IPS-15b (cell line): Measurements from ENCODE around the gene RFX4.
"Not testable (repeated sequence)": the region's sequence is repeated elsewhere in the genome, so short reads cannot be mapped to it uniquely, and the experiment has no call there.

Experiments
- H3K27me3 ChIP-seq: one replicate; pipeline ENCODE4 v1.6.1; 2013; ENCODE audit warnings: low read length; ENCODE audit not compliant: control insufficient read depth, insufficient read depth
- H3K36me3 ChIP-seq: one replicate; pipeline ENCODE4 v1.6.1; 2013; ENCODE audit warnings: low read length; ENCODE audit not compliant: control insufficient read depth, insufficient read depth
- H3K4me1 ChIP-seq: one replicate; pipeline ENCODE4 v1.6.1; 2013; ENCODE audit warnings: mild to moderate bottlenecking, low read length; ENCODE audit not compliant: control insufficient read depth, insufficient read depth
- H3K4me3 ChIP-seq: one replicate; pipeline ENCODE4 v1.5.1; 2013; ENCODE audit warnings: low read depth, low read length
- H3K9ac ChIP-seq: one replicate; pipeline ENCODE4 v1.6.1; 2013; ENCODE audit warnings: low read depth, mild to moderate bottlenecking, low read length
- H3K9me3 ChIP-seq: one replicate; pipeline ENCODE4 v1.6.1; 2013; ENCODE audit warnings: mild to moderate bottlenecking, low read length; ENCODE audit not compliant: control insufficient read depth, insufficient read depth

RFX4 gene

DNA sequence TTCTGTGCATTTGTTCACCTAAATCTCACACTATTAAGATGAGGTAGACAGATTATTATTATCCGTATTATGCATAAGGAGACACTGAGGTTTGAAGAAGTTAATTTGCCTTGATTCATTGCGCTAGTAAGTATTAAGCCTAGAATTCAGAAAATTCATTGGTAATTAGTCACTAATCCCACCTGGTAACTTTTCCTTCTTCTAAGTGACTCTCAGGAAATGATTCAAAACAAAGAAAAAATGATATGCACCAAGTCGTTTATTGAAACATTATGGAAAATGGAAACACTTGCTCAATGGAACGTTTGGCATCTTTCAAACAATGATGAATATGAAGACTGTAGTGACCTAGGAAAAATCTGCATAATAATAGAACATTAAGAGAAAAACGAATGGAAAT lies 15.2 kb downstream of the RFX4 start:
- Histone ChIP-seq H3K9me3 (no peaks in the 10 kb centered on the region), H3K27me3 (peaks cover 43% of the 10 kb centered on the region), H3K9ac (no peak overlapping the region), H3K4me1 (peaks cover 7% of the 10 kb centered on the region), H3K36me3 (no peaks in the 10 kb centered on the region), H3K4me3 (no peak overlapping the region)

DNA sequence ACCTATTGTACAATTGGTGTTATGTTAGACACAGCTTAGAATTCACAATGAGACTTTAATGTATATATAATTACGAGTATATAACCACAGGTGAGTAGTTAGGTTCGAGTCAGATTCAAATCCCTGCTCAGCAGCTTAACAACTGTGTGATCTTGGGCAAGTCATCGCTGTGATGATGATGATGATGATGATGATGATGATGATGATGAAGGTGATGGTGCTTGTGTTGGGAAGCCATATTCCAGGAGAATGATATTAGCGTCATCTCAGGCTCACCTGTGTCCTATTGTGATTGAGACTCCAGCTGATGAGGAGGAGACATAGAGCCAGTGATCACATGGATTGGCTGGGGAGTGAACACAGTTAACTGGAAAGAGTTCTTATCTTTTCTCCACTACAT lies 16.5 kb downstream of the RFX4 start:
- no peaks in the 10 kb centered on the region for H3K9me3 ChIP-seq
- H3K9ac ChIP-seq = no peak overlapping the region
- no peaks in the 10 kb centered on the region for H3K36me3 ChIP-seq
- H3K27me3 ChIP-seq = peaks cover 33% of the 10 kb centered on the region
- H3K4me1 ChIP-seq = peaks cover 7% of the 10 kb centered on the region
- H3K4me3 ChIP-seq = no peak overlapping the region

DNA sequence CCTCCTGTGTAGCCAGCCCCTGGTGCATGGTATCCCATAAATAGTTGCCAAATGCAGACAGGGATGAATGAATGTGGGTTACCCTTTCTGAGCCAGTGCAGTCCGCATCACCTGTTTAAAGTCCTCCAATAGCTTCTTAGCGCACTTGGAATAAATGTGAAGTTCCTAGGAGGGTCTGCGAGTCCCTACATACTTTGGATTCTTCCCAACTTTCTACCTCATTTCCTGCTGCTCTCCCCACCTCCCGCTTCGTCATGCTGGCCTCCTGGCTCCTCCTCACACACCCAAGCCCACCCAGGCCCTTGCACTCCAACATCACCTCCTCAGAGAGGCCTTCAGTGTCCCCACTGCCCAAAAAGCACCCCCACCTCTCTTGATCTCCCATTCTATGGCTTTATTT lies 17.7 kb downstream of the RFX4 start:
- no peak overlapping the region for H3K9ac ChIP-seq
- H3K4me1 ChIP-seq = peaks cover 7% of the 10 kb centered on the region
- H3K4me3 ChIP-seq = no peak overlapping the region
- peaks cover 21% of the 10 kb centered on the region for H3K27me3 ChIP-seq
- H3K36me3 ChIP-seq = no peaks in the 10 kb centered on the region
- H3K9me3 ChIP-seq = no peaks in the 10 kb centered on the region

DNA sequence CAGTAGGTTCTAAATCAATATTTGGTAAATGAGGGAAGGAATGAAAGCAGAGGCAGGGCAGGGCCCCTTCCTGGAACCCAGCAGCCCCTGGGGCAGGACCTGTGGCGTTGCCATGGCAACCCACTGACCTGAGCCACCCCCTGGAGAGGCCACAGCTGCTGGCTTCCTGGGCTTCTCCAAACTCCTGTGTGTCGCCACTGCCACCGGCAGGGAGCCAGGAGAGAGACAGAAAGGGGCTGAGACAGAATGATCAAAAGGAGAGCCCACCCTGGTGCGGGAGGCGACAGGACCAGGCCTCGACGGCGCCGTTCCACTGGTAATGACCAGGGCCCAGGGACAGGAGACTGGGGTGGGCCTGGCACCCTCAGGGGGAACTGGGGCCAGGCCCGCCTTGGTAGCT lies 18.2 kb downstream of the RFX4 start:
- Histone ChIP-seq H3K4me1 (peaks cover 7% of the 10 kb centered on the region), H3K9ac (no peak overlapping the region), H3K27me3 (peaks cover 16% of the 10 kb centered on the region), H3K9me3 (no peaks in the 10 kb centered on the region), H3K4me3 (no peak overlapping the region), H3K36me3 (no peaks in the 10 kb centered on the region)

DNA sequence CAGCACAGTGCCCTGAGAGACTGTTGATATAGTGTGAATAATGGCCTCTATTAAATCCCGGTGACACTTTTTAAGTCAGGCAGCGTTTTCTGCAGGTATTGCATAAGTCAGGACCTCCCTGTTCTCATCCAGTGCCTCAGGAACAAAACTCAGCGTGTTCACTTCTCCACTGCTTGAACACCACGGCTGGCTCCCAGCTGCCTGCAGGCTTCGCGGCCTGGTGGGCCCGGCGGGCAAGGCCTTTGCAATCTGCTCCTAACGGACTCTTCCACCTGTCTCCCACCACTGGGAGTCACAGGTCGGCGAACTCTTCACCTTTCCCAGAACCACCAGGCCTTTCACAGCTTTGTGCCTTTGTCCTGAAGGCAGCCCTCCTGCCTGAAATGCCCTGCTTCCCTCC lies 18.7 kb downstream of the RFX4 start:
- Histone ChIP-seq H3K4me1 (peaks cover 7% of the 10 kb centered on the region), H3K9me3 (no peaks in the 10 kb centered on the region), H3K9ac (no peak overlapping the region), H3K36me3 (no peaks in the 10 kb centered on the region), H3K27me3 (peaks cover 14% of the 10 kb centered on the region), H3K4me3 (no peak overlapping the region)

DNA sequence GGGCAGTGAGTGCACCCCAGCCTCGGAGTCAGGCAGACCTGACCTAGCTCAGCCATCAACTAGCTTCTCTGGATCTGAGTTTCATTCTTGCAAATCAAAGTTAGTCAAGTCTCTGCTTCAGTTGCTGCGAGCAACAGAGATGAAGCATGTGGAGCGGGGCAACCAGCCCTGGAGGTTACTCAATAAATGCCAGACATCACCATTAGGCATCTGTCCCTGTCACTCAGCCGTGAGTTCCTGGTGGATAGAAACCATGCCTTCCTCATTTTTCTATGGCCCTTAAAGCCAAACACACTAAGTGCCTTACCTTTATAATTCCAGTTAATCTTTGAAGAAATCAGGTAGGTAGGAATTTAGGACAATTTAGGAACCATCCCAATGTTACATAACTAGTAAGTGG lies 19.3 kb downstream of the RFX4 start:
- H3K9me3 ChIP-seq = no peaks in the 10 kb centered on the region
- H3K36me3 ChIP-seq = no peaks in the 10 kb centered on the region
- no peak overlapping the region for H3K4me3 ChIP-seq
- no peak overlapping the region for H3K9ac ChIP-seq
- peaks cover 11% of the 10 kb centered on the region for H3K27me3 ChIP-seq
- H3K4me1 ChIP-seq = peaks cover 7% of the 10 kb centered on the region

DNA sequence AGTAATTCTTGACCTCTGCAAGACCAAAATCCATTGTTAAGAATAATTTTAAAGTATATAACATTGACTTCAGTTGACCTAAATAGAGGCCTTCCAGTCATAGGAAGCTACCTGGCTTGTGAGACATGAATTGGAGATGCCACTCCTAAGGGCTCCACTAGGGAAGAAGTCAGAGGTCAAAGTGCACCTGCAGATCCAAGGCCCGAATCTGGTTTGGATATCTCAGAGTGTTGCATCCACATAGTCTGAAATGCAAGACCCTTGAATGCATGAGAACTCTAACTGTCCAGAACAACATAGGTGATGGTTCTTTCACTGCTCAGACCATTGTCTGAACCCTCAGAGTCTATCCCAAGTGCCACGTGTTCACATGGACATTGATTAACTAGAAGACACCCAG lies 22.4 kb downstream of the RFX4 start:
- H3K4me1 ChIP-seq = peaks cover 6% of the 10 kb centered on the region
- no peaks in the 10 kb centered on the region for H3K36me3 ChIP-seq
- peaks cover 4% of the 10 kb centered on the region for H3K27me3 ChIP-seq
- no peaks in the 10 kb centered on the region for H3K9me3 ChIP-seq
- H3K4me3 ChIP-seq = no peak overlapping the region
- H3K9ac ChIP-seq = no peak overlapping the region

DNA sequence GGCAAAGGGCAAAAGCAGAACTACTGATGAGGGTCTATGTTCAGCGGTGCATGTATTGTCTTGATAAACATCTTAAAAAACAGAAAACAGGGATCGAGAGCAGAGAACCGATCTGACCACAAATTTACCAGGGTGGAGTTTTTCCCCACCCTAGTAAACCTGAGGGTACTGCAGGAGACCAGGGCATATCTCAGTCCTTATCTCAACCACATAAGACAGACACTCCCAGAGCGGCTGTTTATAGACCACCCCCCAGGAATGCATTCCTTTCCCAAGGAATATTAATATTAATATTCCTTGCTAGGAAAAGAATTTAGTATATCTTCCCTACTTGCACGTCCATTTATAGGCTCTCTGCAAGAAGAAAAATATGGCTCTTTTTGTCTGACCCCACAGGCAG lies 37.8 kb downstream of the RFX4 start:
- not testable (repeated sequence) for H3K4me3 ChIP-seq, H3K4me1 ChIP-seq, H3K9ac ChIP-seq

DNA sequence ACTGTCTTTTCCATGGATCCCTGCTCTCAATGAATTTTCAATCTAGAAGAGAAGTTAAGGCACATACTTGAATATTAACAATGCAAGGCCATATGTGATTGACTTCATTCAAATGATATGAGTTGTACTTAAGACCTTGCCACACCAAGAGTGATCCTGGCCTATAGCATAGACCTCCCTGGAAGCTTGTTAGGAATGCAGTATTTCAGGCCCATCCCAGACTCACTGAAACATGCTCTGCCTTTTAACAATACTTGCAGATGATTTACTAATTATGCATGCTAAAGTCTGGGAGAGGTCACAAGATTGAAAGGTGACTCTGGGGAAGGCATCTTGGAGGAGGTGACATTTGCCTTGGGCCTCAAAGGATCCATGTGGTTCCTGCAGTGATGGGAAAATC lies 43.2 kb downstream of the RFX4 start:
- Histone ChIP-seq H3K9me3 (no peaks in the 10 kb centered on the region), H3K9ac (no peak overlapping the region), H3K4me1 (no peaks in the 10 kb centered on the region), H3K36me3 (no peaks in the 10 kb centered on the region), H3K4me3 (no peak overlapping the region), H3K27me3 (no peaks in the 10 kb centered on the region)

More for the DNA sequence above, 37.8 kb downstream of the RFX4 start:
- not testable (repeated sequence) for H3K36me3 ChIP-seq, H3K27me3 ChIP-seq, H3K9me3 ChIP-seq

DNA sequence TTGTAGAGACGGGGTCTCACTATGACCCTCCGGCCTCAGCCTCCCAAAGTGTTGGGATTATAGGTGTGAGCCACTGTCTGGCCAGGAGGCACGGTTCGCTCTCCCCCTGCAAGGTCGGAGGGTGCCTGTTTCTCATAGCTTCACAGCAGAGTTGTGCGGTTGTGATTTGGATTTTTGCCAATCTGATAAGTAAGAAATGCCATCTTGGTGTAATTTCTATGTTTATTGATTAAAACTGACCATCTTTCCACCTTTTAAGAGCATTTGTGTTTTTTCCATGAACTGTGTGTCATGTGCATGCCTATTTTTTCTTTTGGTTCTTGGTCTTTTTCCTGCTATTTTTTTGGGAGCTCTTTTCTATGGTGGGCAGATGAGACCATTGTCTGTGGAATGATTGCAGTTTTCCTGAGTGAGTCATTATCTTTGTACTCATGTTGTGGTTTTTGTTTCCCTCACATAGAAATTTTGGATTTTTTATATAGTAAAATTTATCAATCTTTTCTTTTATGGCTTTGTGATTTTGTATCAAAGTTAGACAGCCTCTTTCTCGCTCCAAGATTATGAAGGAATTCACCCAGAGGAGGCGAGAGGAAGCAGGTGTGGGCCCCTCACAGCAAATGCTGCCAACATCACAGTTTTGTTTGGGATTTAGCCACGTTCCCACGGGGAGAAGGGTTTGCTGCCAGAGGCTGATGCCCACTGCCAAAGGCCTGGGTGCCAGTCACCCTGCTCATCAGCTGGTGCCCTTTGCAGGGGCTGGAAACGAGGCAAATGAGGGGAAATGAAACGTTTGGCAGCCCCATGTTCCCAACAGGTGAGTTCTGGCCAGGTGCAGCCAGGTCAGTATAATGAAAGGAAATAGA lies 47.2 kb downstream of the RFX4 start:
- Histone ChIP-seq H3K27me3 (no peaks in the 10 kb centered on the region), H3K36me3 (no peaks in the 10 kb centered on the region), H3K4me1 (no peaks in the 10 kb centered on the region), H3K9ac (no peak overlapping the region), H3K9me3 (no peaks in the 10 kb centered on the region), H3K4me3 (no peak overlapping the region)

DNA sequence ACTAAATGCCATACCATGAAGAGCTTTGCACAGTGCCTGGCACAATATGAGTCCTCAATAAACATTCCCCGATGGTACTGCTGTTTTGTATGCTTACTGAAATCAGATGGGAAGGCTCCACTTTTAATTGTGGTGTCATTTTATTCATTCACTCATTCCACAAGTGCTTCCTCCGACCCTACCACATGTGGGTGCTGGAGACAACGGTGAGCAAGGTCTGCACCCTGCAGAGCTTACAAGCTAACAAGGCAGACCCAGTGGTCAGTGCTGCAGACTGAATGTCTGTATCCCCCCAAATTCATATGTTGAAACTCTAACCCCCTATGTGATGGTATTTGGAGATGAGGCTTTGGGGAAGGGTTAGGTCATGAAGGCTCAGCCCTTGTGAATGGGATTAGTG lies 48.3 kb downstream of the RFX4 start:
- H3K9ac ChIP-seq = no peak overlapping the region
- H3K9me3 ChIP-seq = no peaks in the 10 kb centered on the region
- no peak overlapping the region for H3K4me3 ChIP-seq
- H3K4me1 ChIP-seq = no peaks in the 10 kb centered on the region
- no peaks in the 10 kb centered on the region for H3K27me3 ChIP-seq
- no peaks in the 10 kb centered on the region for H3K36me3 ChIP-seq

DNA sequence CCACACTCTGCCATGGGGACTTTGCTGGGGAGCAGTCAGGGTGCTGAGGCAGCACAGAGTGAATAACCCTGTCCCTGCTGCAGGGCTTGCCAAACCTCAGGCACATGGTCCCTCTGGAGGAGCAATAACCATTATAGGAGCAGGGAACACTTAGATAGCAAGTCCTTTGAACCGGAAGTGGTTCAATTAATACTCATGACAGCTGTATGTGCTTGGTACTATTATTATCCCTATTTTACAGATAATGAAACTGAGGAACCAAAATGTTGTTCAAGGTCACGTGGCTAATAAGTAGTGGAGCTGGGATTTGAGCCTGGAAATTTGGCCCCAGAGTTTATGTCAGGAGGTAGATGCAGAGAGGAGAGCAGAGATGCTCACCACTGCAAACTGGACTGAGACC lies 49.0 kb downstream of the RFX4 start:
- H3K4me1 ChIP-seq = no peaks in the 10 kb centered on the region
- H3K9me3 ChIP-seq = no peaks in the 10 kb centered on the region
- H3K9ac ChIP-seq = no peak overlapping the region
- H3K27me3 ChIP-seq = no peaks in the 10 kb centered on the region
- no peaks in the 10 kb centered on the region for H3K36me3 ChIP-seq
- H3K4me3 ChIP-seq = no peak overlapping the region
